ENCODE data around the gene PLA2G12A.

PLA2G12A gene

DNA sequence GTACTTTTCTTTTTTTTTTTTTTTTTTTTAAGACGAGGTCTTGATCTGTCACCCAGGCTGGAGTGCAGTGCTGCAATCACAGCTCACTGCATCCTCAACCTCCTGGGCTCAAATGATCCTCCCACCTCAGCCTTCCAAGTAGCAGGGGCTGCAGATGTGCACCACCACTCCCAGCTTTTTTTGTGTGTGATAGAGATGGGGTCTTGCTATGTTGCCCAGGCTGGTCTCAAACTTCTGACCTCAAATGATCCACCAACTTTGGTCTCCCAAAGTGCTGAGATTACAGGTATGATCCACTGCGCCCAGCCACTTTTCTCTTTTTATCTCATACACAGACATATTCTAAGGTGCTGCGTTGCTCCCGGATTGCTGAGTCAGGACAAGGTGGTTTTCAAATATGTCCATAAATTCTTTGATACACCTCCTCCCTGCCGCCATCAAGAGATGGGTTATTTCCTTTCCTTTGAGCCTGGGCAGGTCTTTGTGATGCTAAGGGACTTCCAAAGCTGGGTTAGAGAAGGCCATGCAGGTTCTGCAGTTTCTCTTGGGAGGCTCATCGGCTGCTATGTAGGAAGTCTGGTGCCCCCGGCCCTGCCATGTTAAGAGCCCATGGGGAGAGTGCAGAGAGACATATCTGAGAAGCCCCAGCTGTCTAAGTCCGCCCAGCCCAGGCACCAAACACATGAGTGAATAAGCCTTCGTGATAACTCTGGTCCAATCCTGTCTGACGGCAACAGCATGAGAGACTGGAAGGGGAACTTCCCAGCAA, 8.4 kb upstream of the PLA2G12A start:
- H3K27me3 Mint-ChIP-seq: no peaks in the 10 kb centered on the region
- H3K9me3 Mint-ChIP-seq: no peaks in the 10 kb centered on the region
- no peak overlapping the region for H3K4me3 Mint-ChIP-seq

DNA sequence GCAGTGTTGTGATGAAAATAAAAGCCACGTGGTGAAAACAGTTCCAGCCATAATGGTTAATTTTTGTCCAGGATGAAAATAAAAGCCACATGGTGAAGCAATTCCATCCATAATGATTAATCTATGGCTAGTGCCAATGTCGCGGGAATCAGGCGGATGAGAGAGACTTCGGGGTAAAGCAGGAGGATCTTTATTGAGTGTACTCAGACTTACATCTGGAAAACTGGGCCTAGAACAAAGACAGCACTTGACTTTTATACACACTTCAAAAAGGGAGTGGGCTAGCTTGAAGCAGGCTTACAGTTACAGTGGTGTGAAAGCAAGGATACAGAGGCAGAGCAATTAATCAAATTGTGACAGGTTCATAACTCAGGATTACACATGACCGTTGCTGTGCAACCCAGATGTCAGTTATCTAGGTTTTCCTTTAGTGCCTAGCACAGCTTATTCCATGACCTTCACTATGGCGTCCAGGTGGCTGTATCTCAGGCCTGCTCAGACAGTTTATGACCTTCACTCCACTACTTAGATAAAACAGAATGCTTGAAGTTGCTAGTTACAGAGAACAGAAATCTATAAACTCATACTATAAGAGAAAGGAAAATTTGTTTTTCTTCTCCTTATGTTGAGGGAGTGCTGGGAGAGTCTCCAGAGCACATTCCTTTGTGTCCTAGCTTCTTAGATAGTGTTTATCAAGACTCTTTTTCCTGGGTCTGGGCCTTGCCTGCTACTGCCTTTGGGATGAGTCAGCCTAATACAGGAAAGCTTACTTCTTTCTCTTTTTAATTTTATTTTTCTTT, 5.9 kb upstream of the PLA2G12A start:
- no peaks in the 10 kb centered on the region for H3K9me3 Mint-ChIP-seq
- H3K36me3 Mint-ChIP-seq (ENCODE audit: low read depth): no peaks in the 10 kb centered on the region
- no peaks in the 10 kb centered on the region for H3K27me3 Mint-ChIP-seq
- H3K4me1 Mint-ChIP-seq (ENCODE audit: low read depth): no peaks in the 10 kb centered on the region
- DNase-seq: no peak
- no peak overlapping the region for H3K4me3 Mint-ChIP-seq
- H3K27ac Mint-ChIP-seq: no peak overlapping the region

More for the DNA sequence above, 8.4 kb upstream of the PLA2G12A start:
- H3K4me1 Mint-ChIP-seq (ENCODE audit: low read depth): no peaks in the 10 kb centered on the region
- no peaks in the 10 kb centered on the region for H3K36me3 Mint-ChIP-seq (ENCODE audit: low read depth)
- no peak for DNase-seq
- H3K27ac Mint-ChIP-seq: no peak overlapping the region

DNA sequence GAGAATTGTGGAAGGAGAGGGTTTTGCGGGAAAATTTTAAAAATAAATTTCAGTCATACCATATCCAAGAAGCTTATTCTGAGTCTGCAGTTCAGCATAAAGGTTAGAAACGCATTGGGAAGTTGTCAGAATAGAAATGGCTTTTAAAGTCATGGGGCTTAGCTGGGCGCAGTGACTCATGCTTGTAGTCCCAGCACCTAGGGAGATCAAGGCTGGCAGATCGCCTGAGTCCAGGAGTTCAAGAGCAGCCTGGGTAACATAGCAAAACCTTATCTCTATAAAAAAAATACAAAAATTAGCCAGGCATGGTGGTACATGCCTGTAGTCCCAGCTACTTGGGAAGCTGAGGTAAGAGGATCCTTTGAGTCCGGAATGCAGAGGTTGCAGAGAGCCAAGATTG, 3.9 kb upstream of the PLA2G12A start:
- DNase-seq: no peak
- no peaks in the 10 kb centered on the region for H3K27me3 Mint-ChIP-seq
- H3K27ac Mint-ChIP-seq: no peak overlapping the region
- peaks cover 11% of the 10 kb centered on the region for H3K4me1 Mint-ChIP-seq (ENCODE audit: low read depth)
- H3K4me3 Mint-ChIP-seq: no peak overlapping the region
- H3K9me3 Mint-ChIP-seq: no peaks in the 10 kb centered on the region
- H3K36me3 Mint-ChIP-seq (ENCODE audit: low read depth): peaks cover 5% of the 10 kb centered on the region

DNA sequence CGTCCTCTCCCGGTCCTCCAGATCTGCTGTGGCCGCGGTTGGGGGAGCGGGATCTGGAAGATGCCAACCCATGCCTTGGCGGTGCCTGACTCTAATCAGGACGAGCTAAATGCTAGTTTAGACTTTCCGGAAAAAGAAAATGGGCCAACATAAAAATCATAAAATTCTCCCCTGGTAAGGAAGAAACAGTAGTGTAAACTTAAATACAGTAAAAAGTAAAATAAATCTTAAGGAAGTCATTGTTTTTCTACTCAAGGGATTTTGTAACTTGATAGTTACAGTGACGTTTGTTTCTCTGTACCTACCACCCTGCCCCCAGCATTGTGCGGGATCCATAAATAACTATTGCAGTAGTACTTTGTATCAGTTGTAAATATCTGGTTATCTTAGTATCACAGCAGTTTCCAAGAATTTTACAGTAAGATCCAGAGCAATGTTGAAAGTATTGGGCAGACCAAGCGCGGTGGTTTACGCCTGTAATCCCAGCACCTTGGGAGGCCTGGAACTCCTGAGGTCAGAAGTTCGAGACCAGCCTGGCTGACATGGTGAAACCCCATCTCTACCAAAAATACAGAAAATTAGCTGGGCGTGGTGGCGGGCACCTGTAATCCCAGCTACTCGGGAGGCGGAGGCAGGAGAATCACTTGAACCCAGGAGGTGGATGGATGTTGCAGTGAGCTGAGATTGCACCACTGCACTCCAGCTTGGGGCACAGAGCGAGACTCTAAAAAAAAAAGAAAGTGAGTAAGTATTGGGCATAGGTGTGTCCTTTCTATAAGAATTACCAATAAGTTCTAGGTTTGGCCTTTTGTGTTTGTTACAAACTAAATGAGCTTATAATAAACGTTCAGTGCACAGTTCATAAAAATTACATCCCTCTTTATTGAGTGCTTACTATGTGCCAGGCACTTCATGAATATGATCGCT, 1.0 kb upstream of the PLA2G12A start:
- no peaks in the 10 kb centered on the region for H3K9me3 Mint-ChIP-seq
- H3K4me1 Mint-ChIP-seq (ENCODE audit: low read depth): peaks cover 23% of the 10 kb centered on the region
- DNase-seq: no peak
- H3K27me3 Mint-ChIP-seq: no peaks in the 10 kb centered on the region
- H3K36me3 Mint-ChIP-seq (ENCODE audit: low read depth): peaks cover 15% of the 10 kb centered on the region
- peak overlapping the region; percentile 85 for H3K27ac Mint-ChIP-seq
- peak overlapping the region; percentile 82 for H3K4me3 Mint-ChIP-seq

DNA sequence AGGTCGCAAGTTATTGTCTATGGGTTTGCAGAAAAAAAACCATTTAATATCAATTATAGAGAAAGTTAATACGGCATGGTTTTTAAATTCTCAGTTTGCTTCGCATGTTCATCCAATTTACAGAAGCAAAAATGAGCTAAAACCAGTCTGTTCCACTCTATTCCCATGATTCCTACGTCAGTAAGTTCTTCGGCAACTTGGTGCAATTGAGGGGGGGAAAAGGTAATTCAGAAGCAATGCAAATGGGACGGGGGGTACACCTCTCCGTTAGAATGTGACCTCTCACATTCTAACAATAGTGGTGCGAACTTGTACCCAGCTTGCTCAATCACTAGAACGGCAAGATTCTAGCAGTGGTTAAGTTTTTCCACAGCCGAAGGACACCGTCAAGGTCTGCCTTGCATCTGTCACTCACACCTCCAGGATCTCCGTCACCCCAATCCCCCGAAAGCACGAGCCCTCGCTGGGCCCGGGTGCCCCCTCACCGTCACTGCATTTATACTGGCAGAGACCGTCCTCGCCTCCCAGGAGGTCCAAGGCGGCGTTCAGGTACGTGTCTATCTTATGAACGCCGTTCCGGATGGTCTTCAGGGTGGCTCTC, 653 bp downstream of the PLA2G12A start:
- no peaks in the 10 kb centered on the region for H3K9me3 Mint-ChIP-seq
- peaks cover 24% of the 10 kb centered on the region for H3K4me1 Mint-ChIP-seq (ENCODE audit: low read depth)
- H3K27me3 Mint-ChIP-seq: no peaks in the 10 kb centered on the region
- no peak for DNase-seq
- peak overlapping the region; percentile 85 for H3K27ac Mint-ChIP-seq
- H3K4me3 Mint-ChIP-seq: peak overlapping the region; percentile 88
- peaks cover 24% of the 10 kb centered on the region for H3K36me3 Mint-ChIP-seq (ENCODE audit: low read depth)

DNA sequence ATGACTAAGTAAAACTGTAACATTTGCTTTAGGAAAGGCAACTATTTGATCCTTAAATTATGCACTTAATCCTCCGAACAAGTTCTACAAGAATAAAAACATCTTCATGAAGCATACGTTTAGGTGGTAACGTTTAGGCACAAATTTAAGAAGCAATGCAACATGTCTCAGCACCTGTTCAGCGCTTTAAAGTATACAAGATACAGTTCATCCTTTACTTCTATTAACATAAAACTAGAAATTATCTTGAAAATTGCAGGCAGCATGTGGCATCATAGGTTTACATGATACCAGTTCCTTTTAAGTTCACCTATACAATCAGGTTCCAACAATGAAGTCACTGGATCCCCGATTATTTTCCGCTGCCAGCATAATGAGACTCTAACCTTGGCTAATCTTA, 1.5 kb downstream of the PLA2G12A start:
- H3K4me3 Mint-ChIP-seq: peak overlapping the region; percentile 88
- H3K36me3 Mint-ChIP-seq (ENCODE audit: low read depth): peaks cover 24% of the 10 kb centered on the region
- no peak overlapping the region for H3K27ac Mint-ChIP-seq
- H3K9me3 Mint-ChIP-seq: no peaks in the 10 kb centered on the region
- DNase-seq: no peak
- H3K4me1 Mint-ChIP-seq (ENCODE audit: low read depth): peaks cover 24% of the 10 kb centered on the region
- no peaks in the 10 kb centered on the region for H3K27me3 Mint-ChIP-seq

DNA sequence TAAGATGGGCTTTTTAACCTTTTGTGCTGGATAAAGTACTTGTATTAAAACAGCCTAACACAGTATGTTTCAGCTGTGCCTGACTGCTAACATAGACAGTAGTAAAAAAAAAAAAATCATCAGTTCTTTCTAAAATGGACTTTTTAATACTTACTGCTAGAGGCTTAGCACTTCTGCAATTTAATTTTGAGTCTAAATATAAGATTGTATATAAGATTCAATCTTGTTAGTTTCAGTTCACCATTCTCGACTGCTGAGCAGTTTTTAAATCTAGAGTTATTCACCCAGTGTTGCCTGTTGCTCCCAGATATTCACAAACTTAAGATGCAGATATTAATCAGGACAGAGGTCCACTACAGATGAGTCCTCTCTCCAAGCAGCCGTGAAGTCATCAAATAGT, 6.8 kb downstream of the PLA2G12A start:
- no peak overlapping the region for H3K27ac Mint-ChIP-seq
- DNase-seq: no peak
- H3K9me3 Mint-ChIP-seq: no peaks in the 10 kb centered on the region
- H3K36me3 Mint-ChIP-seq (ENCODE audit: low read depth): peaks cover 24% of the 10 kb centered on the region
- no peaks in the 10 kb centered on the region for H3K27me3 Mint-ChIP-seq
- no peak overlapping the region for H3K4me3 Mint-ChIP-seq
- peaks cover 15% of the 10 kb centered on the region for H3K4me1 Mint-ChIP-seq (ENCODE audit: low read depth)

DNA sequence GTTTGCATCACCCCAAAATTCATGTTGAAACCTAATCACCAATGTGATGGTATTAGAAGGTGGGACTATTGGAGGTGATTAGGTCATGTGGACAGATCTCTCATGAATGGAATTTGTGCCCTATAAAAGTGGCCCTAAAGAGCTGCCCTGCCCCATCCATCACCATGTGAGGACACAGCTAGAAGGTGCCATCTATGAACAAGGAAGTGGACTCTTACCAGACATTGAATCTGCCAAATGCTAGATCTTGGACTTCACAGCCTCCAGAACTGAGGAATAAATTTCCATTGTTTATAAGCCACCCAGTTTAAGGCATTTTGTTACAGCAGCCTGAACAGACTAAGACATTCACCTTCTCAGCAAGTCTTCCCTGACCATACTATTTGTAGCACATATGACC, 7.5 kb downstream of the PLA2G12A start:
- Mint-ChIP-seq H3K36me3 (ENCODE audit: low read depth) (peaks cover 29% of the 10 kb centered on the region), H3K4me3 (no peak overlapping the region), H3K27me3 (no peaks in the 10 kb centered on the region), H3K27ac (no peak overlapping the region), H3K4me1 (ENCODE audit: low read depth) (peaks cover 11% of the 10 kb centered on the region), H3K9me3 (no peaks in the 10 kb centered on the region)
- no peak for DNase-seq

DNA sequence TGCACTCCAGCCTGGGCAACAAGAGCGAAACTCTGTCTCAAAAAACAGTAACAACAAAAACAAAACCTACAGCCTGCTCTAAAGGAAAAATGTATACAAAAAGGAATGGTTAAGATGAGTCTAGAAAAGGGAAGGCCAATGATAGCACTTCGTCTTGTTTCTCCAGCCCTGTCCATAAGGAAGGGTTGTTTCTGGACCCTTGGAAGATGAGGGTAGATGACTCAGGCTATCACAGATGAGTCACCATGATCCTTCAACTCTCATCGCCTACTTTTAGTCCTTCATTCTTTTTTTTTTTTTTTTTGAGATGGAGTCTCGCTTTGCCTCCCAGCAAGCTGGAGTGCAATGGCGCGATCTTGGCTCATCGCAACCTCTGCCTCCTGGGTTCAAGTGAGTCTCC, 8.8 kb downstream of the PLA2G12A start:
- no peak overlapping the region for H3K4me3 Mint-ChIP-seq
- H3K4me1 Mint-ChIP-seq (ENCODE audit: low read depth): peaks cover 12% of the 10 kb centered on the region
- no peak for DNase-seq
- no peaks in the 10 kb centered on the region for H3K9me3 Mint-ChIP-seq
- no peaks in the 10 kb centered on the region for H3K27me3 Mint-ChIP-seq
- peaks cover 34% of the 10 kb centered on the region for H3K36me3 Mint-ChIP-seq (ENCODE audit: low read depth)
- no peak overlapping the region for H3K27ac Mint-ChIP-seq

DNA sequence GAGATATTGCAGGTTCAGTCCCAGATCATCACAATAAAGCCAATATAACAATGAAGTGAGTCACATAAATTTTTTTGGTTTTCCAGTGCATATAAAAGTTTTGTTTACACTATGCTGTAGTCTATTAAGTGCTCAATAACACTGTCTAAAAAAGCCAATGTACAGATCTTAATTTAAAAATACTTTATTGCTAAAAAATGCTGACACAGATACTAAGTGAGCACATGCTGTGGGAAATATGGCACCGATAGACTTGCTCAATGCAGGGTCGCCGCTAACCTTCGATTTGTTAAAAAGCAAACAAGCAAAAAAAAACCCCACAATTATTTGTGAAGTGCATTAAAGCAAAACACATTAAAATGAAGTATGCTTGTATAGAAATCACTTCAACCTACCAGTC, 10.3 kb downstream of the PLA2G12A start:
- H3K36me3 Mint-ChIP-seq (ENCODE audit: low read depth): peaks cover 36% of the 10 kb centered on the region
- no peak overlapping the region for H3K4me3 Mint-ChIP-seq
- H3K9me3 Mint-ChIP-seq: no peaks in the 10 kb centered on the region
- DNase-seq: no peak
- no peaks in the 10 kb centered on the region for H3K27me3 Mint-ChIP-seq
- H3K4me1 Mint-ChIP-seq (ENCODE audit: low read depth): peaks cover 12% of the 10 kb centered on the region
- no peak overlapping the region for H3K27ac Mint-ChIP-seq

DNA sequence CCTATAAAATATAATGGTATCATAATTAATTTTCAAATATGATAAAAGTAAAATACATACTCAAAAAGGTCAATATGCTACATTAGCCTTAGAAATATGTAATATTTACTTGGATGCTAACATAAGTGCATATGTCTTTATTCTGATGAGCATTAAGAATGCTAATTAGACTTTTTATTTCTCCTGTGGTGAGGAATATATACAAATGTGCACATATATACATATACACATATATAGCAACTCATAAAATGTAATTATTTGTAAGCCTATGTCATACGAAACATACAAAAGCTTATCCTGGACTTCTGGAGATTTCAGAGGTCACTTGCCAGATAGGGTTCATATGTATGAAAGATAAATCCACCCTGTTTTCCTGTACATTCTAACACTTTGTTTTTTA, 11.1 kb downstream of the PLA2G12A start:
- H3K4me1 Mint-ChIP-seq (ENCODE audit: low read depth): peaks cover 12% of the 10 kb centered on the region
- H3K27me3 Mint-ChIP-seq: no peaks in the 10 kb centered on the region
- no peak overlapping the region for H3K27ac Mint-ChIP-seq
- H3K4me3 Mint-ChIP-seq: no peak overlapping the region
- DNase-seq: no peak
- peaks cover 41% of the 10 kb centered on the region for H3K36me3 Mint-ChIP-seq (ENCODE audit: low read depth)
- H3K9me3 Mint-ChIP-seq: no peaks in the 10 kb centered on the region

DNA sequence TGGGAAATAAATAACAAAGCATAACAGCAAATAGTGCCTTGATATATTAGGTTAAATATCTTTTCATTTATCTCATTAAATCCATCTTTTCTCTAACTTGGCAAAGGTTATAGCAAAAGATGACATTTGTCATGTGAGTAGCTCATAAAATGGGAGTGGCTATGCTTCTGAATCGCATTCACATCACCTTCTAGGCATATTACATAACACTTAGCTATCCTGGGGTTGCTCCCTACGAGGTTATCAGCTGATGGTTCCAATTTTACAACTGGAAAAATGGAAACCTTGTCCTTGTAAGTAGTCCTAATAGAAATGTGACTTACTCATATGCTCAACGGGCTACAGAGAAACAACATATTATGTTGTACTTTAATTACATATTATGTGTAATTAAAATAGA, 16.4 kb downstream of the PLA2G12A start:
- Mint-ChIP-seq H3K27ac (no peak overlapping the region), H3K36me3 (ENCODE audit: low read depth) (peaks cover 70% of the 10 kb centered on the region), H3K4me1 (ENCODE audit: low read depth) (peaks cover 10% of the 10 kb centered on the region), H3K27me3 (no peaks in the 10 kb centered on the region), H3K9me3 (no peaks in the 10 kb centered on the region), H3K4me3 (no peak overlapping the region)
- no peak for DNase-seq

DNA sequence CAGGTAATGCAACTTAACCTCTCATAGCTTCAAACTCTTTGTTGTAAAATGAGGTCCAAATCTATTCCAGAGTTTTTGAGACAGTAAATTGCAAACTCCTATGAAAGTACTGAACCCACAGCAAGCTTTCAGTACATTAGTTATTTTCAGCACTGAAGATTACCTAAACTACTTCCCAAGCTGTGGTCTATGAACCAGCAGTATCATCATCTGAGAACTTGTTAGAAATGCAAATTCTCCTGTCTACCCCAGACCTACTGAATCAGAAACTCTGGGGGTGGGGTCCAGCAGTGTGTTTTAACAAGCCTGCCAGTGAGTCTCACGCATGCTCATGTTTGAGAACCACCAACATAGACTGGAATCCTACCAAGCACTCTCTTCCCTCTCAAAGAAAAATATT, 20.9 kb downstream of the PLA2G12A start:
- Mint-ChIP-seq H3K4me1 (ENCODE audit: low read depth) (peaks cover 8% of the 10 kb centered on the region), H3K27ac (no peak overlapping the region), H3K9me3 (no peaks in the 10 kb centered on the region), H3K27me3 (no peaks in the 10 kb centered on the region), H3K36me3 (ENCODE audit: low read depth) (peaks cover 42% of the 10 kb centered on the region), H3K4me3 (no peak overlapping the region)
- no peak for DNase-seq

DNA sequence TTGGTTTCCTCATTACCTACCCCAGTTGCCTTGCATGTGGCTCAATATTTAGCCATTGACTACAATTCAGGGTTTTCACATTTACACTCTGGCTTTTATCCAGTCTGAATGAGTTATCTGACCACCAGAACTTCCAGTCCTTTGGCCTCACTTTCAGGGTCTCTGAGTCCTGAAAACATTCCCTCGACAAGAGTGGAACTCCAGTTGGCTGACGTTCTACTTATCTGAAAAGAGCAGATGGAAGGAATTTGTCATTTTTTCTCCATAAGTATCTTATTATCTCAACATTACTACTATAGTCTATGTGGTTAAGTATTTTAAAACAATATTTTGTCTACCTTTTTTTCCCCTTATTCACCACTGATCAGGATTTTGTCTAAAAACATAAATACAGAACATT, 21.4 kb downstream of the PLA2G12A start:
- no peak overlapping the region for H3K27ac Mint-ChIP-seq

More for the DNA sequence above, 21.4 kb downstream of the PLA2G12A start:
- no peaks in the 10 kb centered on the region for H3K9me3 Mint-ChIP-seq
- peaks cover 40% of the 10 kb centered on the region for H3K36me3 Mint-ChIP-seq (ENCODE audit: low read depth)
- no peak for DNase-seq
- H3K4me3 Mint-ChIP-seq: no peak overlapping the region
- H3K4me1 Mint-ChIP-seq (ENCODE audit: low read depth): peaks cover 13% of the 10 kb centered on the region
- no peaks in the 10 kb centered on the region for H3K27me3 Mint-ChIP-seq
